ENCODE results near the gene GRK4.

DNA sequence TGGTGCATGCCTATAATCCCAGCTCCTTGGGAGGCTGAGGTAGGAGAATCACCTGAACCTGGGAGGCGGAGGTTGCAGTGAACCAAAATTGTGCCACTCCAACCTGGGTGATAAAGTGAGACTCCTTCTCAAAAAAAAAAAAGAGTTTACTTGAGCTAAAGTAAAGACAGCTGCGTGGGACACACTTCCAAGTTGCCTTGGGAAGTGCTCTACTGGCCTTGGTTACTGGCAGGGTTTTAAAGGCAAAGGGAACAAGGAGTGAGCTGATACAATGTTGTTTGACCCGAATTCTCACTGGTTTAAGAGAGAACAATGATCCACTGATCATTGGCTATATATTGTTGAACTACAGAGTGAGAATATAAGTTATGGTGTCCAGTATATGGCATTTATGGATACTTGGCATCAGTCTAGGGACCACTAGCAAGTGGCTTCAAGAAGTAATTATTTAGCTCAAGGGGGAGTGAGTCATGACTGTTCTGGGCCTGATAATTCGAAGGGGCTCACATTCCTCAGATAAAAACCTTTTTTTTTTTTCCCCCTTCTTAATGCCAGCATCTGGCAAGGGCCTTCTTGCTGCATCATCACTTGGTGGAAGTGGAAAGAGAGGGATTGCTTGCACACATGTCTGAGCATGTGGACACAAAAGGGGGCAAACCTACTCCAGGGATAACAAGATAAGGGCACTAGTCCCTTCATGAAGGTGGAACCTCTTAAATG lies 32.3 kb downstream of the GRK4 start:
- TF ChIP-seq, protein P1, sequence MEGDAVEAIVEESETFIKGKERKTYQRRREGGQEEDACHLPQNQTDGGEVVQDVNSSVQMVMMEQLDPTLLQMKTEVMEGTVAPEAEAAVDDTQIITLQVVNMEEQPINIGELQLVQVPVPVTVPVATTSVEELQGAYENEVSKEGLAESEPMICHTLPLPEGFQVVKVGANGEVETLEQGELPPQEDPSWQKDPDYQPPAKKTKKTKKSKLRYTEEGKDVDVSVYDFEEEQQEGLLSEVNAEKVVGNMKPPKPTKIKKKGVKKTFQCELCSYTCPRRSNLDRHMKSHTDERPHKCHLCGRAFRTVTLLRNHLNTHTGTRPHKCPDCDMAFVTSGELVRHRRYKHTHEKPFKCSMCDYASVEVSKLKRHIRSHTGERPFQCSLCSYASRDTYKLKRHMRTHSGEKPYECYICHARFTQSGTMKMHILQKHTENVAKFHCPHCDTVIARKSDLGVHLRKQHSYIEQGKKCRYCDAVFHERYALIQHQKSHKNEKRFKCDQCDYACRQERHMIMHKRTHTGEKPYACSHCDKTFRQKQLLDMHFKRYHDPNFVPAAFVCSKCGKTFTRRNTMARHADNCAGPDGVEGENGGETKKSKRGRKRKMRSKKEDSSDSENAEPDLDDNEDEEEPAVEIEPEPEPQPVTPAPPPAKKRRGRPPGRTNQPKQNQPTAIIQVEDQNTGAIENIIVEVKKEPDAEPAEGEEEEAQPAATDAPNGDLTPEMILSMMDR (conservative IDR thresholded peaks at IDR 0.05; ENCODE audit: low read length) = no peak
- no peak for TF ChIP-seq EZH2phosphoT487 (IDR thresholded peaks at IDR 0.05; ENCODE audit: borderline replicate concordance)

All from Loucy (cell line).